ENCODE data around the gene COMTD1.

COMTD1 gene

DNA sequence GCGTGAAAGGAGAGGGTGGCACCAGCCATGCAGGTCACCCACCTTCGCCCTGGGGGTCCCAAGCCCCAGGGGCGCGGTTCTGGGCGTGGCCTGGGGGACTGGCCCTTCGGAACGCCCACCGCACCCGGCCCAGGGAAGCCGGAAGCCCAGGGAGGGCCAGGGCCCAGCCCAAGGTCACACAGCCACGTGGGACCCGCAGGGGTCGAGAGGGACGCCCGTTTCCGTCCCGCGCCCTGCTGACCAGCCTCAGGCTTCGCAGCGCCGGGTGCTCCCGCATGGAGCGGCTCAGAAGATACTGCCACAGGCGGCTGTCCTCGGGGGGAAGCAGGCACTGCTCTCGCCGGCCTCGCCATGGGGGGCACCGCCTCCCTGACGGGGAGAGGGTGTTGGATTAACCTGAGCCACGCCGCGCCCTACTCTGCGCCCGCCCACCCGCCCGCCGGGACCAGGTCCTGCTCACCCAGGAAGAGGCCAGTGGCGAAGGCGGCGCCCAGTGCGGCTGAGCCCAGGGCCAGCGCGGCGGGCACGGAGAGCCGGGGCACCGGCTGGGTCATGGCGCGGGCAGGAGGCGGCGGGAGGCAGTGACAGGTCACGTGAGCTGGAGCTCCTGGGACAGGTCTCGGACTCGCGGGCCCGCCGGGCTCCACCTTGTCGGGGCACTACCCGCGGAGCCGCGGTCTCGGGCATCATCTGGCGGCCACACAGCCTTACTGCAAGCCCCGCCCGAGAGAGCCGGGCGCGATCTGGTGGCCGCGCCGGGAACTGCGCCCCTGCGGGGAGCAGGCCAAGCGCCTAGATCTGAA lies at the start of gene COMTD1:
Gene COMTD1, minus strand, starts transcription at position 583 of the 803 bp plus-strand sequence. Its CDS starts 29 bp downstream, at position 554.
- peak; percentile 94 for DNase-seq (ENCODE audit: extremely low read depth, insufficient read length)
- TF ChIP-seq, protein P1, sequence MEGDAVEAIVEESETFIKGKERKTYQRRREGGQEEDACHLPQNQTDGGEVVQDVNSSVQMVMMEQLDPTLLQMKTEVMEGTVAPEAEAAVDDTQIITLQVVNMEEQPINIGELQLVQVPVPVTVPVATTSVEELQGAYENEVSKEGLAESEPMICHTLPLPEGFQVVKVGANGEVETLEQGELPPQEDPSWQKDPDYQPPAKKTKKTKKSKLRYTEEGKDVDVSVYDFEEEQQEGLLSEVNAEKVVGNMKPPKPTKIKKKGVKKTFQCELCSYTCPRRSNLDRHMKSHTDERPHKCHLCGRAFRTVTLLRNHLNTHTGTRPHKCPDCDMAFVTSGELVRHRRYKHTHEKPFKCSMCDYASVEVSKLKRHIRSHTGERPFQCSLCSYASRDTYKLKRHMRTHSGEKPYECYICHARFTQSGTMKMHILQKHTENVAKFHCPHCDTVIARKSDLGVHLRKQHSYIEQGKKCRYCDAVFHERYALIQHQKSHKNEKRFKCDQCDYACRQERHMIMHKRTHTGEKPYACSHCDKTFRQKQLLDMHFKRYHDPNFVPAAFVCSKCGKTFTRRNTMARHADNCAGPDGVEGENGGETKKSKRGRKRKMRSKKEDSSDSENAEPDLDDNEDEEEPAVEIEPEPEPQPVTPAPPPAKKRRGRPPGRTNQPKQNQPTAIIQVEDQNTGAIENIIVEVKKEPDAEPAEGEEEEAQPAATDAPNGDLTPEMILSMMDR (IDR thresholded peaks at IDR 0.05; ENCODE audit: insufficient read depth, low read length, poor library complexity, severe bottlenecking) = peak; percentile 100
- Histone ChIP-seq H3K36me3 (ENCODE audit: control insufficient read depth, insufficient read depth, low read length) (peaks cover 10% of the 10 kb centered on the region), H3K4me3 (replicated peaks; ENCODE audit: low read depth, low read length) (peak within 1 kb of the TSS; percentile 85), H3K27me3 (replicated peaks; ENCODE audit: control insufficient read depth, insufficient read depth, low read length) (no peaks in the 10 kb centered on the region; the same call in 1 of the 2 replicates)

DNA sequence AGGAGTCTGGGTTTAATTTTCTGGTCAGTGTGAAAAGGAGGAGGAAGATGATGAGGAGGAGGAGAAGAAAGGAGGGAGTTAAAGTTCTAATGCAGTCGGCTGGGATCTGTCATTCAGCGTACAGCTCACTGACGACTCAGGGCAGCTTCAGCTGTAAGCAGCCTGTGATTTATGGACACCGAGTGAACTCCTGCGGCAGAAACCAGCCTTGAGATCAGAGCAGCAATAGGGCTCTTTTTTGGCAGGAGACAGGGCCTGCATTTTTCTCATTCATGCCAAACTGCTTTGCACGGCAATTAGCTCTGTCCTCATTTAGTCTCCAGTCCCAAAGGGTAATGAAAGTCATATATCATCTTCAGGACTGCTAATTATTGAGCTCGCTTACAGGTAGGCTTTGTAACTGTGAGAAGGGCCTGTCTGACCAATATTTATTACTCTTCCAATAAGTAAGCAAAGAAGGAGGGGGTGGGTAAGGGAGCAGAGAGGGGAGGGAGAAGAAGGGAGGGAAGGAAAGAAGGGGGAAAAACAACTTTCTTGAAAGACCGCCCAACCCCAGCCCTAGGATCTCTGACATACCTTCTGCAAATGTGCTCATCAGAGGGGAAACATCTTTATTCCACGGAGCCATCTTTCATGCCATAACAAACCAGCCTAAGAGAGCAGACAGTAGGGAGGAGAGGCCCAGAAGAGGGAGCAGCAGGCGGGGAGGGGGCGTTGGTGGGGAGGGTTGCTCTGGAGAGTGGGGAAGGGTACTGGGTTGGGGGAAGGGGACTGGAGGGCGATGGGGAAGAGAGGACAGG lies 48.1 kb upstream of the COMTD1 start:
- DNase-seq (ENCODE audit: extremely low read depth, insufficient read length) = no peak
- Histone ChIP-seq H3K4me3 (replicated peaks; ENCODE audit: low read depth, low read length) (no peak overlapping the region), H3K27me3 (replicated peaks; ENCODE audit: control insufficient read depth, insufficient read depth, low read length) (peaks cover 3% of the 10 kb centered on the region; the same call in 1 of the 2 replicates), H3K36me3 (ENCODE audit: control insufficient read depth, insufficient read depth, low read length) (no peaks in the 10 kb centered on the region)
- TF ChIP-seq, protein P1 (IDR thresholded peaks at IDR 0.05; ENCODE audit: insufficient read depth, low read length, poor library complexity, severe bottlenecking) = no peak

DNA sequence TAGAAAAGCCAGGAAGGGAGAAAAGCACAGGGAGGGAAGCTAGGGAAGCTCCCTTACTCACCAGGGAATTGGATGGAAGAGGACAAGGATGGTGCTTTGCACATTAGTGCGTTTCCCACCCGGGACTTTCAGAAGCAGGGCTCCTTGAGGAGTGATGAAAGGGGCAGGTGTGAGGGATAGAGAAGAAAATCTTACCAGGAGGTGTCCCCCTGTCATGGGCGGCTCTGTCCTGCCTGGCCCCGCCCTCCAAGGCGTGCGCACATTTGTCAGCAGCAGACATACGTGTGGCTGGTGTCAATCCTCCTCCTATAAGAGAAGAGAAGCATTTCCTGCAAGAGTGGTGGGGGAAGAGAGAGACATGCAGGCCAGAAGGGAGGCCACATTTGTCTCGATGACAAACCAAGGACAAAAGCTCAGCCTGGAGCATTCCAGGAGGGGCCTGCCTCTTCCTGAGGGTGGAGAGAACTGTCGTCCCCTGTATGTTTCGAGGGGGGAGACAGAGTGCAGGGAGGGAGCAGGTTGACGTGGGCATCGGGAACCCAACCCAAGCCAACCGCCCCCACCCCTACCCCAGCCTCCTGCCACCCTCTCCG lies 47.4 kb upstream of the COMTD1 start:
- TF ChIP-seq, protein P1 (IDR thresholded peaks at IDR 0.05; ENCODE audit: insufficient read depth, low read length, poor library complexity, severe bottlenecking) = no peak
- no peak for DNase-seq (ENCODE audit: extremely low read depth, insufficient read length)
- H3K27me3 ChIP-seq (replicated peaks; ENCODE audit: control insufficient read depth, insufficient read depth, low read length) = peaks cover 3% of the 10 kb centered on the region; the same call in 1 of the 2 replicates
- no peak overlapping the region for H3K4me3 ChIP-seq (replicated peaks; ENCODE audit: low read depth, low read length)
- no peaks in the 10 kb centered on the region for H3K36me3 ChIP-seq (ENCODE audit: control insufficient read depth, insufficient read depth, low read length)

DNA sequence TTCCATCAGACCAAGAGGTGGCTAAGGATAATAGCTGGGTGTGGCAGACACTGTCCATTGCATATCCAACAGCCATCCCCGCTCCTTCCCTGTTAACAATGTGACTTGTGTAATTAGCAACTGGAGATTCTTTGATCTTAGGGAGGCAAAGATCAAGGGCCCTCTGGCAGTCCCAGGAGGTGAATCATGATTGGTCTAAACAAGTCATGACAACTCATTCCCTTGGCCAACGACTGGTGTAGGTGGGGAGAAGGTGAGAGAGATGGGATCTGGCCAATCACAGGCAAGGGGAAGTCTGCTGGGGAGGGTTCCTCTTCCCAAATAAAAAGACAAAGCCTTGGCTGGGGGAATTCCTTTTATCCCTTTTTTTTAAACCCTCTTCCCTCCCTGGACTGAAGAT lies 46.2 kb upstream of the COMTD1 start:
- peaks cover 2% of the 10 kb centered on the region; the same call in 1 of the 2 replicates for H3K27me3 ChIP-seq (replicated peaks; ENCODE audit: control insufficient read depth, insufficient read depth, low read length)
- H3K36me3 ChIP-seq (ENCODE audit: control insufficient read depth, insufficient read depth, low read length) = no peaks in the 10 kb centered on the region
- no peak for DNase-seq (ENCODE audit: extremely low read depth, insufficient read length)
- TF ChIP-seq, protein P1 (IDR thresholded peaks at IDR 0.05; ENCODE audit: insufficient read depth, low read length, poor library complexity, severe bottlenecking) = no peak
- no peak overlapping the region for H3K4me3 ChIP-seq (replicated peaks; ENCODE audit: low read depth, low read length)

DNA sequence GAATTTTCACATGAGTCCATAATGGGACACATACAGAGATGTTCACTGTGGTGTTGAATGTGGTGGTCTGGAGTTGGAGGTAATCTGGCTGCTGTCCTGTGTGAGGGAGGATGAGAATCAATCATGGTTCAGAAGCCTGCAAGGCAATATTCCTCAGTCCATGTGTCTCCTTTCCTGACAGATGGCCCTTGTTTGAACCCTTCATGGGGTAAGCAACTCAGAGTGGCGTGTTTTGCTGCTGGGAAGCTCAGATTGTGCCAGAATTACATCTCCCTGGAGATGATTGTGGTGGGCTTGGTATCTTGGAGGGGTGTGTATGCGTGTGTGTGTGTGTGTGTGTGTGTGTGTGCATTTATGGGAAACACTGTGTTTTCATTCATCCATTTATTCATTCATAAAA lies 44.5 kb upstream of the COMTD1 start:
- Histone ChIP-seq H3K4me3 (replicated peaks; ENCODE audit: low read depth, low read length) (no peak overlapping the region), H3K27me3 (replicated peaks; ENCODE audit: control insufficient read depth, insufficient read depth, low read length) (no peaks in the 10 kb centered on the region; the same call in 1 of the 2 replicates), H3K36me3 (ENCODE audit: control insufficient read depth, insufficient read depth, low read length) (no peaks in the 10 kb centered on the region)
- no peak for DNase-seq (ENCODE audit: extremely low read depth, insufficient read length)
- TF ChIP-seq, protein P1 (IDR thresholded peaks at IDR 0.05; ENCODE audit: insufficient read depth, low read length, poor library complexity, severe bottlenecking) = no peak

Measured in GM06990 (cell line).